GM23248 (cell line): ENCODE results near the gene TRPM1. TPM values are rescaled to one million over a fixed set of nuclear protein-coding genes. Genes with fewer than 3 reads are reported as not detected.

ENCODE experiments used
- DNase-seq: peaks from one replicate; pipeline ENCODE4 v3.0.0-alpha.2; 2015
- H2AFZ ChIP-seq: fragments of 200-600 bp; sonication (generic); 2 replicates; pipeline ENCODE4 v1.6.1; 2016; ENCODE audit warnings: antibody characterized with exemption
- H3F3A ChIP-seq: fragments of 200-600 bp; sonication (generic); 2 replicates; pipeline ENCODE4 v1.6.1; 2016; ENCODE audit warnings: mild to moderate bottlenecking, antibody characterized with exemption, mixed run types; ENCODE audit not compliant: insufficient read depth
- H3K27ac ChIP-seq: fragments of 200-600 bp; sonication (generic); 2 replicates; pipeline ENCODE4 v1.5.1; 2016; ENCODE audit warnings: mild to moderate bottlenecking
- H3K27me3 ChIP-seq: fragments of 200-600 bp; sonication (generic); replicated peaks from 2 replicates; pipeline ENCODE4 v1.6.1; 2016; ENCODE audit warnings: mild to moderate bottlenecking; ENCODE audit not compliant: insufficient read depth
- H3K36me3 ChIP-seq: fragments of 200-600 bp; sonication (generic); 2 replicates; pipeline ENCODE4 v1.6.1; 2016; ENCODE audit warnings: low read depth, mild to moderate bottlenecking
- H3K4me1 ChIP-seq: fragments of 200-600 bp; sonication (generic); 2 replicates; pipeline ENCODE4 v1.6.1; 2016; ENCODE audit warnings: mild to moderate bottlenecking; ENCODE audit not compliant: insufficient read depth
- H3K4me2 ChIP-seq: fragments of 200-600 bp; sonication (generic); one replicate; pipeline ENCODE4 v1.6.1; 2016; ENCODE audit warnings: mild to moderate bottlenecking; ENCODE audit not compliant: unreplicated experiment
- H3K4me3 ChIP-seq: fragments of 200-600 bp; sonication (generic); 2 replicates; pipeline ENCODE4 v1.5.1; 2016; ENCODE audit warnings: mild to moderate bottlenecking
- H3K79me2 ChIP-seq: fragments of 200-600 bp; sonication (generic); 2 replicates; pipeline ENCODE4 v1.6.1; 2016; ENCODE audit warnings: mild to moderate bottlenecking; ENCODE audit not compliant: insufficient read depth
- H3K9ac ChIP-seq: fragments of 200-600 bp; sonication (generic); 2 replicates; pipeline ENCODE4 v1.6.1; 2016; ENCODE audit warnings: mild to moderate bottlenecking
- H3K9me2 ChIP-seq: fragments of 200-600 bp; sonication (generic); 2 replicates; pipeline ENCODE4 v1.6.1; 2016; ENCODE audit warnings: mixed run types, mild to moderate bottlenecking, moderate library complexity; ENCODE audit not compliant: insufficient read depth
- H3K9me3 ChIP-seq: fragments of 200-600 bp; sonication (generic); one replicate; pipeline ENCODE4 v1.6.1; 2017; ENCODE audit warnings: low read depth
- H4K20me1 ChIP-seq: fragments of 200-600 bp; sonication (generic); 2 replicates; pipeline ENCODE4 v1.6.0; 2016; ENCODE audit not compliant: insufficient read depth
- EZH2 ChIP-seq: fragments of 200-600 bp; sonication (generic); IDR thresholded peaks from 2 replicates; pipeline ENCODE4 v1.6.1; 2018; ENCODE audit warnings: antibody characterized with exemption, mild to moderate bottlenecking; ENCODE audit not compliant: insufficient read depth, poor library complexity, severe bottlenecking
- EZH2phosphoT487 ChIP-seq: fragments of 200-600 bp; sonication (generic); IDR thresholded peaks from 2 replicates; pipeline ENCODE4 v1.6.1; 2018; ENCODE audit warnings: antibody characterized with exemption, moderate library complexity, mild to moderate bottlenecking, low read depth; ENCODE audit not compliant: insufficient read depth
- WGBS, 2 experiments: methylation state at CpG; one replicate each; pipeline ENCODE4 v1.1.6; 2015 to 2017; ENCODE audit warnings: low lambda C conversion rate in 2 of 2, low coverage in 1 of 2; ENCODE audit errors: missing lambda C conversion rate in 2 of 2; 5-methylcytosine and 5-hydroxymethylcytosine counted together
- in situ Hi-C: fragments of 300-500 bp; cut with MboI; formaldehyde crosslinking; loops from 2 replicates; pipeline ENCODE4 v1.15.0; 2020
- polyA plus RNA-seq: library from polyadenylated mRNA; unstranded; fragments of >200 nt; fragmentation: Nextera tagmentation; extraction: Ambion mirVana; gene quantifications from 2 replicates; pipeline ENCODE4 v1.2.1, GENCODE V29; 2016
- total RNA-seq: library from RNA; depleted of rRNA; stranded (reverse); fragments of >200 nt; shearing (Covaris generic); gene quantifications from 2 replicates; pipeline ENCODE4 v1.2.3, GENCODE V29; 2014; rRNA removed

Gene TRPM1
- total RNA-seq, result not detected in 2 replicates
- not detected in 2 replicates for polyA plus RNA-seq

DNA sequence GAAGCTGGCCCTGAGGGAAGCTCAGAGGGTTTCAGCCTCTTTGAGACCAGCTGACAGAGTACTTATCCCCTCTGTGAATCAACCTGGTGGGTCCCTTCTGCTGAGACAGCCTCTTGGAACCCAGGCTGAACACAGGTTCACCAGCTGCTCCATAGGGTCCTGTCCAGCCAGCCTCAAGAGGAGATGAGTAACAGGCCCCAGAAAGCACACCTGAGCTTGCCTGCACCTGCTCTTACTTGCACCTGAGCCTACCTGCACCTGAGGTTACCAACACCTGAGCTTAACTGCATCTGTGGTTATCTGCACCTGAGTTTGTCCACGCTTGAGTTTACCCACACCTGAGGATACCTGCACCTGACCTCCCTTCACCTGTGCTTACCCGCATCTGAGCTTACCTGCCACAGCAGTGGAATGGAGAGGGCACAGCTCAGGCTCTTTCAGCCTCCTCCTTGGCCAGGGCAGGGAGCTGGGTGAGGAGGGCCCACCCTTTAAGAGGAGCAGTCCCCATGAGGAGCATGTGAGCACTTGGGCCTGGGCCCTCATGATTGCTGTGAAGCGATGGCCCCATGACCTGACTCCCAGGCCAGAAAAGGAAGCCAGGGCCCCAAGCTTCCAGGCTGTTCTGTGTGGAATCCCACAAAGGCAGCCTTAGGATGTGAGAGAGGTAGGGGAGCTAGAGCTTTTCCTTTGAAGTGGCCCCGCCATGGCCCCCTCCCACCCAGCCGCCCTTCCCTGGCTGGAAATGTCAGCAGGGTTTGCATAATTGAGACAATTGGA is at the start of gene TRPM1:
Gene TRPM1 (minus strand): TSS at position 464 of the 777 bp plus-strand sequence. CDS start 20,370 bp downstream, outside the sequence.
- no peaks in the 10 kb centered on the region for H3K79me2 ChIP-seq
- H3K36me3 ChIP-seq, result no peaks in the 10 kb centered on the region
- 59 to 61% methylated on average over 5 of the region's 5 CpGs for WGBS, 2 experiments
- no peak within 1 kb of the TSS for H3K27ac ChIP-seq
- in situ Hi-C loops, result no loop called here
- H3K9me3 ChIP-seq, result no peaks in the 10 kb centered on the region
- H3K9ac ChIP-seq, result no peak within 1 kb of the TSS
- no peaks in the 10 kb centered on the region for H4K20me1 ChIP-seq
- H2AFZ ChIP-seq, result no peak within 1 kb of the TSS
- no peak within 1 kb of the TSS for H3K4me3 ChIP-seq
- peaks cover 7% of the 10 kb centered on the region; the same call in 1 of the 2 replicates for H3K4me1 ChIP-seq
- H3F3A ChIP-seq, result peaks cover 12% of the 10 kb centered on the region; the same call in 1 of the 2 replicates
- no peaks in the 10 kb centered on the region for H3K9me2 ChIP-seq
- H3K27me3 ChIP-seq, result no peaks in the 10 kb centered on the region
- DNase-seq, result no peak
- TF ChIP-seq EZH2phosphoT487, result no peak
- no peak for TF ChIP-seq EZH2
- no peak within 1 kb of the TSS for H3K4me2 ChIP-seq

DNA sequence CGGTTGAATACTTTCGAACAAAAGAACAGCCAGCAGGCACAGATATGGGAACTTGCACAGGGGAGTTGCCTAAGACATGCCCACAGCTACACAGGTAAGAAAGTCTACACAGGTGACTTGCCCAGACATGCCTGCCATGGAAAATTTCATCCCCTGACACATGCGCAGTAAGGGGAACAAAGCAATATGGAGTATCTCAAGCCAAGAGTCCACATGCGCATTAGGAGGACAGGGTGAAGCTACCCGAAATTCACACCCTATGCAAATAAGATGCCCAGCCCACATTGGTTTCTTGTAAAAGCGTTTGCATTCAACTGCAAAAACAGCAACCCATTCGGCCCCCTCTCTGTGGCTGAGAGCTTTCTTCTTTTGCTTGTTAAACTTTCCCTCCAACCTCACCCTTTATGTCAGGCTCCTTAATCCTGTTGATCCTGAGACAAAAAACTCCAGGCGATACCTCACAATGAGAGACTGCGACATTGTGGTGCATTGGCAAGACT is 49.3 kb upstream of the TRPM1 start:
- no peak overlapping the region for H2AFZ ChIP-seq
- H3K27ac ChIP-seq, result no peak overlapping the region
- H3K4me2 ChIP-seq, result no peak overlapping the region
- no peaks in the 10 kb centered on the region for H3K79me2 ChIP-seq
- H3F3A ChIP-seq, result no peaks in the 10 kb centered on the region
- TF ChIP-seq EZH2phosphoT487 (no peak), EZH2 (no peak)
- no peak overlapping the region for H3K4me3 ChIP-seq
- peaks cover 34% of the 10 kb centered on the region for H3K27me3 ChIP-seq
- no peaks in the 10 kb centered on the region for H3K9me2 ChIP-seq
- WGBS, 2 experiments, result 63 to 67% methylated on average over 9 of the region's 9 CpGs
- no peak overlapping the region for H3K9ac ChIP-seq
- no peaks in the 10 kb centered on the region for H4K20me1 ChIP-seq
- H3K4me1 ChIP-seq, result no peaks in the 10 kb centered on the region
- no peaks in the 10 kb centered on the region for H3K9me3 ChIP-seq
- in situ Hi-C loops, result no loop called here
- no peaks in the 10 kb centered on the region for H3K36me3 ChIP-seq
- DNase-seq, result no peak

DNA sequence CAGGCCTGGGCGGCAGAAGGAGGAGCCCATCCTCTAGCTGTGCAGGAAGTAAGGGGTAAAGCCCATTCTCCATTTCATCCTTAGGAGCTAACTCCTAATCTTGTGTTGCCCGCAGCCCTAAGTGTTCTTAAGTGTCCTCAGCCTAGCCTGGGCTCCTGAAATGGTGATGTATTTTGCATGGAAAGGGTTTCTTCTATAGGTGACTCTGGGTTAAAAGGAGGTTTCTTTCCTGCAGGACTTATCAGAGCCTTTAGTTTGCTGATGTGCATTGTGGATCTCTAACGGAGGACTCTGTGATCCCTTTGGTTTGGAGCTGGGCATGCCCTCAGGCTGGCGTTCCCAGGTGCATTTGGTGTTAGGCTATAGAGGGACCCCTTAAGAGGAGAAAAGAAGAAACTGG is 48.5 kb upstream of the TRPM1 start:
- Histone ChIP-seq H2AFZ (no peak overlapping the region), H4K20me1 (no peaks in the 10 kb centered on the region), H3K27me3 (peaks cover 27% of the 10 kb centered on the region), H3K9me2 (no peaks in the 10 kb centered on the region), H3K79me2 (no peaks in the 10 kb centered on the region), H3K9me3 (no peaks in the 10 kb centered on the region), H3K4me1 (no peaks in the 10 kb centered on the region), H3K36me3 (no peaks in the 10 kb centered on the region), H3K4me2 (no peak overlapping the region), H3K27ac (no peak overlapping the region), H3K4me3 (no peak overlapping the region), H3K9ac (no peak overlapping the region), H3F3A (no peaks in the 10 kb centered on the region)
- 65 to 67% methylated on average over 4 of the region's 4 CpGs for WGBS, 2 experiments
- no peak for DNase-seq
- in situ Hi-C loops, result loop anchor here (25.0 kb wide), 1 partner anchor 488 kb away; no protein-coding TSS in a partner anchor
- TF ChIP-seq EZH2phosphoT487 (no peak), EZH2 (no peak)

DNA sequence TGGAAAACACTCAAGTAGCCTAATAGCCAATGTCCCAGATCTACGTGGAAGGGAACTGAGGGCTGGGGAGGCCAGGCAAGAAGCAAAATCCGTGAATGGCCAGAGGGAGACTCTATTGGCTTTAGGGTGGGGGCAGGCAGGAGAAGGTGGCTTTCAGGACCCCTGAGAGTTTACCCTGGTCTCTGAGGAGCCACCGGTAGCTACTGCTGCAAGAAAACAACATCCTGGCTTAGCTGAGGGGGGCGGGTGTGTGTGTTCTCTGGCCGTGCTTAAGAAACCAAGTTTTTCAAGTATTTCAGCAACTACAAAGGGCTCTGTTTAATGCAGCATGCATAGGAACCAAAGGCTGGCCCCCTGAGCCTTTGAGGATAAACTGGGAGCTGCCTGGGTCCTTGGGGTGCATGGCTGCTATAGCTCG is 47.6 kb upstream of the TRPM1 start:
- DNase-seq, result no peak
- TF ChIP-seq EZH2phosphoT487 (no peak), EZH2 (no peak)
- H3K9me3 ChIP-seq, result no peaks in the 10 kb centered on the region
- peaks cover 18% of the 10 kb centered on the region for H3K27me3 ChIP-seq
- no peak overlapping the region for H3K4me2 ChIP-seq
- H4K20me1 ChIP-seq, result no peaks in the 10 kb centered on the region
- H3K4me3 ChIP-seq, result no peak overlapping the region
- H3K36me3 ChIP-seq, result no peaks in the 10 kb centered on the region
- no peaks in the 10 kb centered on the region for H3K79me2 ChIP-seq
- no peak overlapping the region for H3K9ac ChIP-seq
- no peaks in the 10 kb centered on the region for H3F3A ChIP-seq
- no peaks in the 10 kb centered on the region for H3K4me1 ChIP-seq
- WGBS, 2 experiments, result 25 to 35% methylated on average over 6 of the region's 6 CpGs
- in situ Hi-C loops, result loop anchor here (25.0 kb wide), 1 partner anchor 487 kb away; no protein-coding TSS in a partner anchor
- H3K27ac ChIP-seq, result no peak overlapping the region
- no peaks in the 10 kb centered on the region for H3K9me2 ChIP-seq
- no peak overlapping the region for H2AFZ ChIP-seq
